GM21360 (cell line): ENCODE data around the gene FBXW5.

Source experiments
- ATAC-seq: cut with Tn5 transposase; IDR thresholded peaks from one replicate; pipeline ENCODE4 v1.9.1; 2021; ENCODE audit warnings: mild to moderate bottlenecking, moderate library complexity; ENCODE audit not compliant: unreplicated experiment

The FBXW5 gene

DNA sequence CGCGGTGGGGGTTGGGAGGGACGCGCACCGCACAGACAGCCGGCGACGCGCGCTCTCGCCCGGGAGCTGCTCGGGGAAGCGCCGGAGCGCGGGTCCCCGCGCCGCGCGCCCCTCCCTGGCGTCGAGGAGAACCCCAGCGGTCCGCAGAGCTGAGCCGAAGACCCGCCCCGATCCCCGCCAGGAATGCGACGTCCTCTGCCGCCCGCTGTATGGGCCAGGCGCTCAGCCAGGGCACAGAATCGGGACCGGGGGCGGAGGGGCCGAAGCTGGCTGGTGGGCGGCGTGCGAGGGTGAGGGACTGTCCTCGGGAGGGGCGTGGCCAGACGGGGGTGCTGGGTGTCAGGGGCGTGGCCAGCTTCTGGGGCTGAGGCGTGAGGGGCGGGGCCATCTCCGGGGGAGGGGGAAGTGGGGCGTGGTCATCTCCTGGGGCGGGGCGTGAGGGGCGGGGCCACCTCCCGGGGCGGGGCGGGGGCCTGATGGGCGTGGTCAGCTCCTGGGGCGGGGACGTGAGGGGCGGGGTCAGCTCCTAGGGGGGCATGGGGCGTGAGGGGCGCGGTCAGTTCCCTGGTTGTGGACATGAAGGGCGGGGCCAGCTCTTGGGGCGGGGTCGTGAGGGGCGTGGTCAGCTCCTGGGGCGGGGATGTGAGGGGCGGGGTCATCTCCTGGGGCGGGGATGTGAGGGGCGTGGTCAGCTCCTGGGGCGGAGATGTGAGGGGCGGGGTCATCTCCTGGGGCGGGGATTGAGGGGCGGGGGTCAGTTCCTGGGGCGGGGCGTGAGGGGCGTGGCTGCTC is 33.7 kb upstream of the FBXW5 start:
- ATAC-seq: no peak

DNA sequence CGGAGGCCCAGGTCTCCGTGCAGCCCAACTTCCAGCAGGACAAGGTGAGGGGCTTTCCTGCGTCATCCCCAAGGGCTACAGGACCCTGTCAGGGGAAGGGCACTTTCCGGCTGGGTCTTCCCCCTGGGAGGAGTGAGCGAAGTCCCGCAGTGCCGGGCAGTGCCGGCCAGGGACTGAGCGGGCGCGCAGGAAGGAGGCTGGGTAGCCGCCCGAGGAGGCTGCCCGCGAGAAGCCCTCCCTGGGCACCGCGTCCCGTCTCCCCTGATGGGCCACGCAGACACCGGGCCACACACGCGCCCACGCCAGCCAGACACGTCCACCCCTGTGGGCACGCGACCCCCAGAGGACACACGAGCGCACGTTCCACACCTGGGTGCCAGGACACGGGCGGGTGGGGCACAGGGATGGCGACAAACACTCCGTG is 33.1 kb upstream of the FBXW5 start:
- ATAC-seq: no peak

DNA sequence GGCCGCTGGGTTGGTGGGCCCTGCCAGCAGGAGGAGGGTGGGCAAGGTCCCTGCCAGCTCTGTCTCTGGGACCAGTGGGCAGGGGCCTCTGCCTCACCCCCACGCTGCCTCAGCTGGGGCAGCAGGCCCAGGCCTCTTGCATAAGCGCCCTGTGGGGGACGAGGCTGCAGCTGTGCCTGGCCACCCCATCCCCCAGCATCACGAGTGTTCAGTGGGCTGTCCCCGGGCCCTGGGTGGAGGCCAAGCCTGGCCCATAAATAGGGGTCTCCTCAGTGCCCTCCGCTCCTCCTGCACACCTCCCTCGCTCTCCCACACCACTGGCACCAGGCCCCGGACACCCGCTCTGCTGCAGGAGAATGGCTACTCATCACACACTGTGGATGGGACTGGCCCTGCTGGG is 32.7 kb upstream of the FBXW5 start, which contains the start of gene PTGDS:
PTGDS (plus strand) TSS at position 282 of the 400 bp plus-strand sequence; CDS start at position 357, 75 bp downstream.
- no peak for ATAC-seq

DNA sequence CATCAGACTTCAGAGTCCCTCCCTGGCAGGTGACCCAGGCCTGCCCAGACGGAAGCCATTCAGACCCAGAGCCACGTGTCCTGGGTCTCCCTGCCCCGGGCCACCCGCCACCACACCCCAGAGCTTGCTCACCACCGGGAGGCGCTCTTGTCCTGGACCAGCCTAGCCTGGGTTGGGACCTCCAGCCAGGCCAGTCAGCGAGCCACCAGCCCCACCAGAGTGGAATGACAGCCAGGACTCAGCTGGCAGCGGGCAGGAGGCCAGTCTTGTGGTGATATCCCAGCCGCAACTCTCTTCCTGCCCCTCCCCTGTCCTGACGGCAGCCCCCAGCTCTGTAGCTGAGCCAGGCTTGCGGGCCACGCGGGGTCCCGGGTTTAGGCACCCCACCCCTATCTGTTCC is 31.1 kb upstream of the FBXW5 start:
- no peak for ATAC-seq

DNA sequence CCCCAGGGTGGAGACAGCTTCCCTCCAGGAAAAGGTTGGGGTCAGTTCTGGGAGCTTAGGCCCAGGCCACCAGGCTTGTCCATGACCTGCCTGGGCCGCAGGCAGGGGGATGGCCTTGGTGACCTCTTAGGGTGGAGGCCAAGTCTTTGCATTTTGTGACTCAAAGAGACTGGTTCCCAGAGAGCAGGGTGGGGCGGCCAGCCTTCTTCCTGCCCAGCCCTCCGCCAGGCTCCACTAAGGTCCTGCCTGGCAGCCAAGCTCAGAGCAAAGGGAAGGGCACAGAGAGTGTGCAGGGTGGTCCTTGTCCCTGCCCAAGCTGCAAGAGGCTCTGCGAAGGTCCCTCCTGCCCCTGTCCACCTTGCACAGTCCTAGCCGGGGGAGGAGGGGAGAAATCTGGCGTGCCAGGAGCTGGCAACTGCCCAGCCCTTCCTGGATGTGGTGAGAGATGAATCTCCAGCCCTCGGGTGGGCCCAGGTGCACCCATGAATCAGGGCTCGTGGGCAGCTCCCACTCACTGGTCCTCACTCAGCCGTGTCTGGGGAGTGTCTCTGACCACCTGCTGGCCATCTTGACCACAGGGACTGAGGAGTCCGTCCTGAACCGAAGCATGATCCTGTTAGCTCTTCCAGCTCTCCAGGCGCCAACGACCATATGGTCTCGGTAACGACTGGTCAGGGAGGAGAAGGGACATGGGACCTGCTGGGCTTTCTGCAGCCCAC is 30.4 kb upstream of the FBXW5 start:
- ATAC-seq: no peak

DNA sequence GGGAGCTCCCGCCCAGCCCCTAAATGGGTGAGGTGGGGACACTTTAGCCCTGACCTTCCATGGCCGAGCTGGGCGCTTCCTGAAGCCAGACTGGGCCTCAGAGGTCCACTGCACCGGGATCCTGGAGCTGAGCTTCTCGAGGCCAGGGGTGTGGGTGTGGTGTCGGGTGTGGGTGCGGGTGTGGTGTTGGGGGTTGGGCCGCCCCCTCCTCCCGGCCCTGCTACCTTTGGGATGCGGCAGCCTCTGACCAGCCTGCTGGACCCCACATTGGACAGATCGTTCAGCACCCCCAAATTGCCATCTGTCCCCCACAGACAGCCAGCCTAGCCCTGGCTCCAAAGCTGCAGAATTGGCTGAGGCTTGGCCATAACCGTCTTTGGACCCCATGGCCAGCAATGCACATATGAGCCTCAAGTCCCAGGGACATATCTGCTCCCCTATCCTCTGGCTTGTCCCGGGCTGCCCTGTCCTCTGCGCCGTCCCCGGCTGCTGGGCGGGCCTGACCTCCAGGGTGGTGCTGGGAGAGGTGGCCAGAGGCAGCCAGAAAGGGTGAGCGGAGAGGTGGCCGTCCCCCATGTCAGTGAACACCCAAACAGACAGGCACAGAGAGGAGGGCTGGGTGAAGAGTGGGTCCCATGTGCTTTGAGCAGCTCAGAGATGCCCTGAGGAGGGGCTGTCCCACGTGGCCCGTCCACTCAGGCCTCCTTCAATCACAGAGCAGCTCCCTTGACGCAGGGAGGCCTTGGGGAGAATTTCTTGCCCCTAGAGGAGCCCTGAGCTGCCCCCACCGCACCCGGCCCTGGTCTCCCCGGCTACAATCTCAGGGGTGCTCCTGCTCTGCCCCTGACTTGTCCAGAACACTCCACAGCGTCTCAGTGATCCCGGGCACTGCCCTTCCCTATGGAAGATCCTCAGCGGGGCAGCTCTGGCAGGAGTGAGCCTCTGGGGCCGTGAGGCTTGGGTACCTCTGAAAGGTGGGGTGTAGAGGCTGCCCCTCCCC is 29.4 kb upstream of the FBXW5 start:
- ATAC-seq: no peak

DNA sequence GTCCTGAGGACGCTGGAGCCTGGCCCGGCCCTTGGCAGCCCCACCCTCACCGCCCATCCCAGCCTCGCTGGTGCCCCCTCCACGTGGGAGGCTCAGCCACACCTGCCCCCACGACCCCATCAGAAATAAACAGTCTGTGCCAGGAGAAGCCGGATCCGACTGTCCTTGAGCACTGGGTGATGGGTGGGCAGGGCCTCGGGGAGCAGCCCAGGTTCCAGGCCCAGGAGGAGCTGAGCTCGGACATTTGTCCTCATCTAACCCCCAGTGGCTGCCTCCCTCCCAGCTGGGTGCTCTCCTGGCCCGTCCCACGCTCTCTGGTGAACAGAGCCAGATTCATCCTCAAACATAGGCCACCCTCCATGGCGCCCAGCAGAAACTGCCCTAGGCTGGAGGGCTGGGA is 28.2 kb upstream of the FBXW5 start:
- ATAC-seq: no peak

DNA sequence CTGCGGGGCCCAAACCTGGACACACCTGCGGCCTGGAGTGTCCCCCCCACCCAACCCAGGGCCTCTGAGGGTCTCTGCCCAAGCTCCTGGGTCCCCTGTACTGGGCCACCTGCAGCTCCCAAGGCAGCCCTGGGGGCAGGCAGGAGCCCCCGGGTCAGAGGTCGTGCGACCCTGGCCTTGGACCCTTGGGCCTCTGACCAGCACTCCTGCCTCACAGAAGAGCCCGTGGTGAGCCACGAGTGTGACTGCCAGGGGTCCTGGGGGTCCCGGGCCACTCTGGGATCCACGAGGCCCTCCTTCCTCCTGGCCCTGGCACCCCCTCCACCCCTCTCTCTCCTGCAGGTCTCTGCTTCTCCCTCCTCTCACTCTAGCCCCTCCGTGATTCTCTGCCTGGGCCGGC is 27.8 kb upstream of the FBXW5 start:
- ATAC-seq: no peak

DNA sequence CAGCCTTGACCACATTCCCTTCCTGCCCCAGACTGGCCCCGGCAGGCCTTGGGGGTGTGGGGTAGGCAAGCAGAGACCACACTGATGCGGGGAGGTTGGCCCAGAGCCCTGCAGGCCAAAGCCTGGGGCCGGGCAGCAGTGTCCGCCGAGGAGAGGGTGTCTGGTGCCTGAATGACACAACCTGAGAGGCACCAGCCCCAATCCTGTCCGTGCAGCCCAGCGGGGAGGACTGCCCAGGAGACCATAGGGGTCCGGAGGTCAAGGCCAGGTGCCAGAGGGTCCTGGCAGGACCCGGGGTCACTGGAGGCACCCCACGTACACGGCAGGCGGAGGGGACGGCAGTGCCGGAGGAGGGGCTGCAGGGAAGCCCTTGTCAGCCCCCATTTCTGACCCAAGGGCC is 27.2 kb upstream of the FBXW5 start:
- no peak for ATAC-seq

DNA sequence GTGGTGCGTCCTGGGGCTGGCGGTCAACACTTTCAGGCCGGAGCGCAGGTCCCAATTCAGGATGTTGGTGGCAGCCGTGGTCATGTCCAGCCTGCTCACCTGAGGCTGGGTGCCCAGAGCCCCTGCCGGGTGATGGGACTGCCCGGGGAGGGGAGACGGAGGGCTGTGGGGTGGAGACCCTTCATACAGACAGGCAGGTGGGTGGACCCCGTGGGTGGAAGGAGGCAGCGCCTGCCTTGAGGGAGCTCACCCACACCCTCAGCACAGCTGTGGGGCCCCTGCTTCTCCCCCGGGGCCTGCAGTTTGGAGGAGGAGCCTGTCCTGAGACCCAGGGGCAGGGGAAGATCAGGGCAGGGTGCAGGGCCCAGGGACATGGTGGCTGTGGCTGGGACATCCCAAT is 25.8 kb upstream of the FBXW5 start:
- no peak for ATAC-seq

DNA sequence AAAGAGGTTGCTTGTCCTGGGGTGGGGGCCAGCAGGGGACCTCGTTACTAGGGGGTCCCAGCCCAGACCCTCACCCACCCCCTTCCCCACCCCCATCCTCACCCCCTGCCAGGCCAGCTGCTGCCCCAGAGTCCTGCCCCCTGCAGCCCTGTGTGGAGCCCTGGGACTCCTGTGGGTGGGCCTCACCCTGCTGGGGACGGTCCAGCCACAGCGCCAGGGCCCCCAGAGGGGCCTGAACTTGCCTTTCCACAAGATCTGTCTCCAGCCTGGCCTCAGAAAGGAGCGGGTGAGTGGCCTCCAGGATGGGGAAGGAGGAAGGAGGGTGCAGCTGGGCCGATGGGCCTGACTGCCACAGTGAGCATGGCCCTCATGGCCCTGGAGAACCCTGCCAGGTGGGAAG is 25.2 kb upstream of the FBXW5 start:
- no peak for ATAC-seq

DNA sequence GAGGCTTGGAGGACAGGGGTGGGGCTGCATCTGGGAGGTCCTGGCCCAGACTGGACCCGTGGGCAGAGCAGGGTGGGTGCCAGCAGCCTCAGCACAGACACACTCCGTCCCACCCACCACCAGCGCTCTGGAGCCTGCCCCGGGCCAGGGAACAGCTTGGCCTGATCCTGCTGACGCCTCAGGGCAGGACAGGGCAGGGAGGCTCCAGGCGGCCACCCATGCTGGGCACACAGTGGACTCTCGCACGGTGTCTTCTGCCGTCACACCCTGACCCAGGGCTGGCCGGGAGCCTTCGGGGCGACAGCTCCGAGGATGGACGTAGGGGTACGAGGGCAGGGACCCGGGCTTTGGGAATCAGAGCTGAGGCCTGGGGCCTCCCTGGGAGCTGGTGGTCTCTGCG is 24.6 kb upstream of the FBXW5 start:
- ATAC-seq: no peak

DNA sequence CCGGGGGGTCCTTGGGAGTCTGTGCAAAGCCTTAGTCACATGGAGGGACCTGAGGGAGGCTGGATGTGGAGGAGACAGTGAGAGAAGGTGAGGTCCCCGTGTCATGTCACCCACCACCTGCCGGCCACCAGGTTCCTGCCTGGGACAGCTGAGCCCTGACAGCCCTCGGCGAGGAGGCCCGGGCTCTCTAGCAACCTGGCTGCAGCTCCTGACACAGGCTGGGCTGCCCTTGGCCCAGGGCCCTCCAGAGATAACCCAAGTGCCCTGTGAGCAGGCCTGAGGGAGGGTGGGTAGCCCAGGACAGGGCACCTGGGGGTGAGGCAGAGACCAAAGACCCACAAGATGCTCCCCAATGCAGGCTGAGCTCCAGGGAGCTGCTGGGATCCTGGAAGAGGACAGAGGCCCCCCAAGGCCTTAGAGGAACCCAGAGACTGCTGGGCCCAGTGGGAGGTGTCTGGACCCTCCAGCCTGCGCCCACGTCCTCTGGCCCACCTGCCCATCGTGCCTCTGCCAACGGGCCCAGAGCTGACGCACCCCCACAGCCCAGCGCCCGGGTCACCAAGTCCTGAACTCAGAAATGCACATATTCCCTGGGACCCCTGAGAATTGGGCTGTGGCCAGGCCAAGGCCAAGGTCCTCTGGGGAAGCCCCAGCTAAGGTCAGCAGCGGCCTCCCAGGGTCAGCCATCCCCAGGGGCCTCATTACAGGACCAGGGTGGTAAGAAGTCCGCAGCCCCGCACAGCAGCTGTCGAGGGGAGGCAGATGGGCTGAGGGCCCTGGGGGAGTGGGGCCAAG is 24.0 kb upstream of the FBXW5 start:
- no peak for ATAC-seq

DNA sequence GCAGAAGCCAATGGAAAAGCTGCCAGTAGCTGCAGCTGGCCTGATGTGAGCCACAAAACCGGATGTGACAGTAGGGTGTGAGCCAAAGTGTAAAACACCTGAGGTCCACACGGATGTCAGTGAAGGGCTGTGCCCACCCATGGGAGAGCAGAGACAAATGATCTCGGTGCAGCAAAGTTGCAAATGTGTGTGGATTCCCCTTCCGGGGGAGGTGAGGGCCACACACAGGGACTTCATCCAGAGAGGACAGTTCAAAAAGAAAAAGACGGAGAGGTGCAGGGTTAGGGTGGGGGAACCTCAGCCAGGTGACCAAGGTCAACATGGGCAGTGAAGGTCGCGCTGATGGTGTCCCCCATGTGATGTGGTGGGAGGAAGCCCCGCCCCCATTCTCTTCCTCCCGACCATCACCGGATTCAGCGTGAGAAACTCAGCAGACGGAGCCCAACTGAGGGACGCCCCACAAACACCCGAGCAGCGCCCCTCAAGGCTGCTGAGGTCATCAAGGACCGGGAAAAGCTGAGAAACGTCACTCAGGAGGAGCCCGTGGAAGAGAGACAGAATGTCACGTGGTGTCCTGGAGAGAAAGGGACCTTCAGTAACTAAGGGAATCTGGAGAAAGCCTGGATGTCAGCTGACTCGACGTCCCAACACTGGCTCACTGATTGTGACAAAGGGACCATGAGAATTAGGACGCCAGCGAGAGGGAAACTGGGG is 21.4 kb upstream of the FBXW5 start:
- no peak for ATAC-seq

DNA sequence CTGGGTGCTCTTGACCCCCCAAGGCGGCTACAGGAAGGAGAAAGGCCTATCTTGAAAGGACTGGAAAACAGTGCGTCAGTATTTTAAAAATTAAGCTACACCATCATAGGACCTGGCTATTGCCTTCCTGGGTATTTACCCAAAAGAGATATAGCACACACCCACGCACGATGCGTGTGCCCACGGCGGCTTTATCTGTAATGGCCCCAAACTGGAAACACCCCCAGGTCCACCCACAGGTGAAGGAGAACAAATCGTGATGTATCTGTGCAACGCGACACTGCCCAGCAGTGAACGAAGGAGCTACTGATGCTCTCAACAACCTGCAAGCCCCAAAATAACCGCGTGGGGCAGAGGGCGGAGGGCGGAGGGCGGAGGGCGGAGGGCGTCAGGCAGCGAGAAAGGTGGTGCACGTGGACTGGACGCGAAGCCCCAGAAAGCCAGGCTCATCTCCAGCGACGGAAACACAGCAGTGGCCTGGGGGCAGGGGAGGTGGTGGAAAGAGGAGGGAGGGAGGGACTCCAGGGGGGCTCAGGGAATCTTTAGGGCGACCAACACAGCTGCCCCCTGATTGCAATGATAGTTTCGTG is 20.4 kb upstream of the FBXW5 start:
- ATAC-seq: no peak

DNA sequence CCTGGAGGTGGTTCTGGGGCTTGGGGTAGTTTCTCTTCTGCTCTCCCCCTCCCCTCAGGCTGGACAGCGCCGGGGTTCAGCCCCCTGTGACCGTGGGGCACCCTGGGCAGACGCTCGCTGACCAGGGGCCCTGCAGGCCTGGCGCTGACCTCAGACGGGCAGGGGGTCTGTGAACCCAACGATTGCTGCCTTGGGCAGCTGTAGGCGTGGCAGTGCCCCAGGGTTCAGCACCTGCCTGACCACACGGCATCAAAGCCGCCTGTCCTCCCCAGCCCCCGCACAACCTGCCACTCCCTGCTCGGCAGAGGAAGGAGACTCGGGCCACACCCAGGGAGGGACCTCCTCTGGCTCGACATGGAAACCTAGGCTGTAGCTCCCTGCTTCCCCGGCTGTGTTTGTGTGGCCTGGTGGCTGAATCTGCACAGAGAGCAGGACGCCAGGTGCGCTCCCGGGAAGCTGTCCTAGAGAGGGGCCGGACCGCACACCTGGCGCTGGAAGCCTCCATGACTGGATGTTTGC is 19.7 kb upstream of the FBXW5 start:
- no peak for ATAC-seq

DNA sequence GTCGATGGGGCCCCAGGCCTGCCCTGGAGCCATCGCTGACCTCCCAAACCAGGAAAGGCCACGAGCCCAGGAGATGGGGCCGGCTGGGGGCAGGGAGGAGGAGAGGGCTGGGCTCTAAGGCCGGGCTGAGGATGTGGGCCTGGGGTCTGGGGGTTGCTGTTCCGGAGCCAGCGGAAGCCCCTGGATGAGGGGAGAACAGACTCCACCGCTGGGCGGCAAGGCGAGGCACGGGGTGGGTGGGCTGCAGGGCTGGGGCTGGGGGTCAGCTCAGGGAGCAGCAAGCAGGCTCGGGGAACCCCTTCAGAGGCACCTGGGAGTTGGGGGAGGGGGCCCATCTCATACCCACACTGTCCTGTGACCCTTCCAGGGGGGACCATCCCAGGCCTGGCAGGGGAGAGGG is 19.2 kb upstream of the FBXW5 start:
- ATAC-seq: no peak

DNA sequence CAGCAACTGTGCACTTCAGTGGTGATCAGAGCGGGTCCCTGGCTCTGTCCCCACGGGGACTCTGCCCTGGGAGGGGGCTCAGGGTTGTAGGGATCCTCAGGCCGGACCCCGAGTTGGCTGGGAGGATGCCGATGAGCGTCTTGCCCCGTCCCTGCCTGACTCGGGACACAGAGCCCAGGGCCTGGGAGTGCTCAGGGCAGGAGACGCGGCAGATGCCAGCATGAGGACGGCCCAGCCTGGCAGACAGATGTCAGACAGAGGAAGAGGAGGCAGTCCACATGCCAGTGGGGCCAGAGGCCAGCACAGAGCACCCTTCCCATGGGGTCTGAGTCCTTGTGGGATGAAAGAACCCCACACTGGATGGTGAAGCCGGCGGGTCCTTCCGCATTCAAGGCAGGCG is 18.8 kb upstream of the FBXW5 start:
- ATAC-seq: no peak

DNA sequence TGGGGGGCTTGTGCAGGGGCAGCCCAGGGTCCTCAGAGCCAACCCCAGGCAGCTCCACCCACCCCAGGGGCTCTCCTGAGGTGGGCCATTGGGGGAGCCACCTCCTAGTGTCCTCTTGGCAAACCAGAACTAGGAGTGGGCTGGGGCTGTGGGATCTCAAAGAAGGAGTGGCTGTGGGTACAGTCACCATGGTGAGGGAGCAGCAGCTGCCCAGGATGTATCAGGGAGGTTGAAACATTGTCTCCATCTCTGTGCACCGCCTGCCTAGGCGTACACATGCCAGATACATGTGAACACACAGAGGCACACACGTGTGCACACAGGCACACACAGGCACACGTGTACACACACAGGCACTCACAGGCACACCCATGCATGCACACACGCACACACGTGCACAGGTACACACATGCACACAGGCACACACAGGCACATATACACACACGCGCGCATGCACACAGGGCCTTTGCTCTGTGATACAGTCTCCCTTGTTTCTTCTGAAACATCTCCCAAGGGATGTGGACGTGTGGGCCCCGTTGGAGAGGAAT is 18.2 kb upstream of the FBXW5 start:
- no peak for ATAC-seq
